ENCODE data around the gene CCND1. TPM values are rescaled to one million over a fixed set of nuclear protein-coding genes. Genes with fewer than 3 reads are reported as not detected.
A peak's percentile ranks its signal among the peaks of the same experiment; 100 is the strongest.

The CCND1 gene
- total and polyA plus RNA-seq, 2 of the 8 experiments (the other 6 are each of a cell fraction or from before 2014, with no cell fraction given): 64.5 to 170 TPM

DNA sequence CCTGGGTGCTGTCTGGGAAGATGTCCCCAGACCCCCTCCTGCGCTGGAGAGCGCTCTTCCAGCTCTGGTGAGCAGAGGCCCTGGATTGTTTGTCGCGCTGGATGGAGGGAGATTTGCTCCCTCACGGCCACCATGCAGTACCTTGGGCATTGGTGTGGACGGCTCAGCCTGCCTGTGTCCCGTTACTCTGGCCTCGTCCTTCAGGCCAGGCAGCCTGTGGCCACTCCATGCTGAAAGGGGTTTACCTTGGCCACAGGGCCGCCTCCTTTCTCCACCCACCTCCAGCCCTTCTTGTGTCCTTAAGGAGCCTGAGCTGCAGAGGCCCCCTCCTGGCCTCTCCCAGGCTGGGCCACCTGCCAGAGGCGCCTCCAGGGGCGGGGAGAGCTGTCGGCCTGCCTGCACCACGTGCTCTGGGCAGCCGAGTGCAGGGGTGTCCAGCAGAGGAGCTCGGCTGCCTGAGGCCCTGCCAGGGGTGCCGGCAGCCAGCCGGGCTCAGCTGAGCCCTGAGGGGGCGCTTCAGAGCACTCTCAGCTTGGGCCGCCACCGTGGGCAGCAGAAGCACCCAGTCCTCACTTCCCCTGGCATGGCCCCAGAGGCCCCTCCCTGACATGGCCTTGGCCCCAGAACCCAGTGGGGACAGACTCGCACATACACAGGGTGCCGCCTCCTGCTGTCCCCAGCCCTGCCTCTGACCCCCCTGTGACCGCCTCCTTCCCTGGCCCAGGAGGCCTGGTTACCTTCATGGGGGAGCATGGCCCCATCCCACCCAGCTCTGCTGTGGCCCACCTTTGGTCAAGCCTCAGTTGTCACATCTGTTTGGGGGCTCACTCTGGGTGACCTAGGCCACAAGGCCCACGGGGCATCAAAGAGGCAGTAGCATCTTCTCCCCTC lies 3.4 kb downstream of the CCND1 start:
- H2AFZ ChIP-seq (ENCODE audit: low read length): no peak overlapping the region
- no peak overlapping the region for H4K5ac ChIP-seq (ENCODE audit: insufficient read length, low read depth, low read length)
- H3K4me3 ChIP-seq (ENCODE audit: extremely low read depth in 1 of 4, insufficient read depth in 2 of 4, low read depth in 3 of 4, low read length in 4 of 4): 0 out of 8 replicates have a peak overlapping the region, but pooled peaks of 1 of the 4 experiments have one; percentile 97
- no peak overlapping the region for H3K56ac ChIP-seq (replicated peaks; ENCODE audit: insufficient read length, low read depth, low read length)
- H3K36me3 ChIP-seq (ENCODE audit: control insufficient read depth in 2 of 4, insufficient read depth in 4 of 4, low read length in 3 of 4): peaks cover 21 to 53% (median 37%) of the 10 kb centered on the region in 4 experiments; a peak in 7 of 8 replicates
- H4K8ac ChIP-seq (ENCODE audit: extremely low read depth, insufficient read depth, low read length): peak overlapping the region; percentile 90
- no peak overlapping the region for H4K91ac ChIP-seq (replicated peaks; ENCODE audit: insufficient read length, low read length)
- ChIA-PET CTCF (ENCODE audit: partially characterized antibody) (interaction anchor here (0.6 to 5.5 kb wide), 38 partner anchors 10 to 551 kb away, joined by 3 to 36 read pairs (median 4); partner anchors contain the start of gene MYEOV), POLR2A (ENCODE audit: partially characterized antibody) (interaction anchor here (0.7 to 13.2 kb wide), 13 partner anchors 10 to 702 kb away, joined by 3 to 197 read pairs (median 4); partner anchors contain the start of gene MYEOV)
- H3K23ac ChIP-seq (ENCODE audit: insufficient read length): no peak overlapping the region
- H2BK5ac ChIP-seq (ENCODE audit: low read depth, low read length): 0 out of 2 replicates have a peak overlapping the region, but pooled peaks have one; percentile 49
- no peak overlapping the region for H3K27ac ChIP-seq (ENCODE audit: low read depth, low read length)
- no peaks in the 10 kb centered on the region for H3K9me3 ChIP-seq (ENCODE audit: insufficient read depth in 2 of 2, low read depth in 1 of 2, low read length in 1 of 2)
- peak overlapping the region; percentile 81; the same call in 1 of the 2 replicates for H2BK15ac ChIP-seq (ENCODE audit: low read length)
- peaks cover 0 to 6% (median 2%) of the 10 kb centered on the region in 4 experiments; a peak in 1 of 7 replicates for H3K27me3 ChIP-seq (replicated peaks in 1 of 4; ENCODE audit: control insufficient read depth in 3 of 4, extremely low read depth in 1 of 4, insufficient read depth in 3 of 4, low read length in 3 of 4)
- no peak overlapping the region for H3K4ac ChIP-seq (replicated peaks; ENCODE audit: insufficient read length, low read depth, low read length)
- H3K18ac ChIP-seq (ENCODE audit: extremely low read depth, low read length): no peak overlapping the region; the same call in 1 of the 2 replicates
- H3K79me2 ChIP-seq (ENCODE audit: control insufficient read depth in 1 of 2, insufficient read depth in 2 of 2, low read length in 2 of 2): peaks cover 0 to 34% of the 10 kb centered on the region in 2 experiments; a peak in 2 of 4 replicates
- H2BK20ac ChIP-seq (ENCODE audit: low read length): no peak overlapping the region
- H2BK120ac ChIP-seq (replicated peaks; ENCODE audit: low read depth, low read length): no peak overlapping the region
- FAIRE-seq (no peak), DNase-seq (ENCODE audit: low read depth in 1 of 2, low spot score in 2 of 2) (no peak)
- H3K9ac ChIP-seq (replicated peaks in 1 of 4; ENCODE audit: extremely low read depth in 1 of 4, low read depth in 3 of 4, low read length in 3 of 4): no peak overlapping the region
- H3K14ac ChIP-seq (ENCODE audit: insufficient read length): no peak overlapping the region
- peaks cover 18 to 29% of the 10 kb centered on the region in 2 experiments for H4K20me1 ChIP-seq (replicated peaks in 1 of 2; ENCODE audit: control insufficient read depth in 1 of 2, insufficient read depth in 2 of 2, low read length in 2 of 2)
- H2BK12ac ChIP-seq (ENCODE audit: low read depth, low read length): no peak overlapping the region
- 0 out of 2 replicates have a peak overlapping the region, but pooled peaks have one; percentile 13 for H2AK5ac ChIP-seq (ENCODE audit: low read depth, low read length)
- H3K79me1 ChIP-seq (ENCODE audit: low read depth, low read length): peaks cover 6% of the 10 kb centered on the region
- H3K4me2 ChIP-seq (ENCODE audit: insufficient read depth in 1 of 2, low read depth in 2 of 2, low read length in 2 of 2): peak overlapping the region in 1 of 2 experiments; percentile 0; a peak in 1 of 4 replicates
- WGBS, 2 experiments (ENCODE audit: extremely low coverage in 1 of 2, insufficient coverage in 1 of 2, insufficient read length in 1 of 2, insufficient replicate concordance in 2 of 2, low coverage in 1 of 2, low lambda C conversion rate in 2 of 2, missing lambda C conversion rate in 1 of 2): 88% methylated on average over 21 of the region's 24 CpGs; no CpG with 5 or more reads in 1 of the 2 experiments
- H3K4me1 ChIP-seq (replicated peaks in 1 of 4; ENCODE audit: control insufficient read depth in 3 of 4, insufficient read depth in 4 of 4, low read length in 3 of 4): peaks cover 0 to 9% (median 5%) of the 10 kb centered on the region in 4 experiments; a peak in 5 of 7 replicates
- peaks cover 13% of the 10 kb centered on the region; the same call in 1 of the 2 replicates for H3K23me2 ChIP-seq (ENCODE audit: low read depth, low read length)
- TF ChIP-seq RAD21 (IDR thresholded peaks at IDR 0.05 in 1 of 2, conservative IDR thresholded peaks at IDR 0.05 in 1 of 2; ENCODE audit: low read depth in 2 of 2, low read length in 2 of 2): 0 out of 4 replicates have a peak, but pooled peaks of 1 of the 2 experiments have one; percentile 10
- TF ChIP-seq KDM1A (IDR thresholded peaks at IDR 0.05; ENCODE audit: borderline replicate concordance, low read length): no peak
- TF ChIP-seq POU5F1 (IDR thresholded peaks at IDR 0.05; ENCODE audit: low read depth, low read length): no peak
- no peak for TF ChIP-seq RNF2 (IDR thresholded peaks at IDR 0.05; ENCODE audit: borderline replicate concordance, low read depth, low read length, missing control alignments, poor library complexity, severe bottlenecking)
- TF ChIP-seq, protein P1, sequence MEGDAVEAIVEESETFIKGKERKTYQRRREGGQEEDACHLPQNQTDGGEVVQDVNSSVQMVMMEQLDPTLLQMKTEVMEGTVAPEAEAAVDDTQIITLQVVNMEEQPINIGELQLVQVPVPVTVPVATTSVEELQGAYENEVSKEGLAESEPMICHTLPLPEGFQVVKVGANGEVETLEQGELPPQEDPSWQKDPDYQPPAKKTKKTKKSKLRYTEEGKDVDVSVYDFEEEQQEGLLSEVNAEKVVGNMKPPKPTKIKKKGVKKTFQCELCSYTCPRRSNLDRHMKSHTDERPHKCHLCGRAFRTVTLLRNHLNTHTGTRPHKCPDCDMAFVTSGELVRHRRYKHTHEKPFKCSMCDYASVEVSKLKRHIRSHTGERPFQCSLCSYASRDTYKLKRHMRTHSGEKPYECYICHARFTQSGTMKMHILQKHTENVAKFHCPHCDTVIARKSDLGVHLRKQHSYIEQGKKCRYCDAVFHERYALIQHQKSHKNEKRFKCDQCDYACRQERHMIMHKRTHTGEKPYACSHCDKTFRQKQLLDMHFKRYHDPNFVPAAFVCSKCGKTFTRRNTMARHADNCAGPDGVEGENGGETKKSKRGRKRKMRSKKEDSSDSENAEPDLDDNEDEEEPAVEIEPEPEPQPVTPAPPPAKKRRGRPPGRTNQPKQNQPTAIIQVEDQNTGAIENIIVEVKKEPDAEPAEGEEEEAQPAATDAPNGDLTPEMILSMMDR (IDR thresholded peaks at IDR 0.05; ENCODE audit: control extremely low read depth in 1 of 3, insufficient read depth in 1 of 3, low read depth in 1 of 3, low read length in 3 of 3): peak in 2 of 3 experiments; percentile 1 to 32; a peak in 2 of 4 replicates
- TF ChIP-seq EGR1 (IDR thresholded peaks at IDR 0.05; ENCODE audit: borderline replicate concordance, low read depth, low read length): no peak

Measured in H1 (cell line).